Measurements from ENCODE around the gene RCAN1. TPM values are rescaled to one million over a fixed set of nuclear protein-coding genes. Genes with fewer than 3 reads are reported as not detected.

The RCAN1 gene
- total RNA-seq, 6 donors from 2014 or later: 24.7 to 36.2 (median 29.4) TPM

GRCh38 chr21:34612557-34612956 lies 2.4 kb downstream of the RCAN1 start:
- TF ChIP-seq POLR2AphosphoS5 (IDR thresholded peaks at IDR 0.05) (no peak), EP300 (IDR thresholded peaks at IDR 0.05) (no peak), CTCF (IDR thresholded peaks at IDR 0.05) (no peak), POLR2A (IDR thresholded peaks at IDR 0.05) (no peak)
- ATAC-seq (ENCODE audit: low FRiP score in 2 of 2): no peak
- H3K9me3 ChIP-seq: no peaks in the 10 kb centered on the region
- peaks cover 16 to 30% (median 20%) of the 10 kb centered on the region in 4 donors for H3K4me1 ChIP-seq
- 77 to 82% methylated on average over 2 of the region's 2 CpGs for WGBS, 2 donors
- no peak for DNase-seq
- no peak overlapping the region for H3K27ac ChIP-seq
- H3K4me3 ChIP-seq: no peak overlapping the region
- no peaks in the 10 kb centered on the region for H3K27me3 ChIP-seq
- H3K36me3 ChIP-seq: no peaks in the 10 kb centered on the region

DNA sequence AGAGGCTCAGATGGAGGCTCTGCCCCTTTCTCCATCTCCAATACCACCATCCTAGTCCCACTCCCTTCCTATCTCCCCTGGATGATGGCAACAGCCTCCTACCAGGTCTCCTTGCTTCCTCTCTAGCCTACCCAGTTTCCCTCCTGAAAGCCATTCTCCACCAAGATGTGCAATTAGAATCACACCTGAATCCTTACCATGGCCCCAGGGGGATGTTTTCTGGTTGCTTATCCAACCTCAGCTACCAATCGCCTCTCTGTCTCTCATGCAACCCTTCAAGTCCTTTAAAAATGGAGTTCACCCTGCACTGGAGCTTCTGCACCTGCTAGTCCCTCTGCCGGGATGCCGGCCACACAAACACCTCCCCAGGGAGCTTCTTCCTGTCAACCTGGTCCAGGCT lies 2.9 kb downstream of the RCAN1 start:
- no peak for ATAC-seq (ENCODE audit: low FRiP score in 2 of 2)
- TF ChIP-seq CTCF (IDR thresholded peaks at IDR 0.05) (no peak), POLR2A (IDR thresholded peaks at IDR 0.05) (no peak), EP300 (IDR thresholded peaks at IDR 0.05) (no peak), POLR2AphosphoS5 (IDR thresholded peaks at IDR 0.05) (no peak)
- WGBS, 2 donors: 88 to 94% methylated on average over 3 of the region's 3 CpGs

GRCh38 chr21:34611528-34611927 lies 3.4 kb downstream of the RCAN1 start:
- ATAC-seq (ENCODE audit: low FRiP score in 2 of 2): no peak
- WGBS, 2 donors: 90 to 100% methylated on average over 3 of the region's 3 CpGs
- Histone ChIP-seq H3K27ac (no peak overlapping the region), H3K9me3 (no peaks in the 10 kb centered on the region), H3K36me3 (no peaks in the 10 kb centered on the region), H3K4me3 (no peak overlapping the region), H3K4me1 (peaks cover 16 to 30% (median 20%) of the 10 kb centered on the region in 4 donors), H3K27me3 (no peaks in the 10 kb centered on the region)
- no peak for DNase-seq
- no peak for TF ChIP-seq POLR2A (IDR thresholded peaks at IDR 0.05)
- TF ChIP-seq EP300 (IDR thresholded peaks at IDR 0.05): no peak
- no peak for TF ChIP-seq CTCF (IDR thresholded peaks at IDR 0.05)
- TF ChIP-seq POLR2AphosphoS5 (IDR thresholded peaks at IDR 0.05): no peak

More for the DNA sequence above, 2.9 kb downstream of the RCAN1 start:
- Histone ChIP-seq H3K27ac (no peak overlapping the region), H3K36me3 (no peaks in the 10 kb centered on the region), H3K4me3 (no peak overlapping the region), H3K4me1 (peaks cover 16 to 30% (median 20%) of the 10 kb centered on the region in 4 donors), H3K27me3 (no peaks in the 10 kb centered on the region), H3K9me3 (no peaks in the 10 kb centered on the region)
- no peak for DNase-seq

DNA sequence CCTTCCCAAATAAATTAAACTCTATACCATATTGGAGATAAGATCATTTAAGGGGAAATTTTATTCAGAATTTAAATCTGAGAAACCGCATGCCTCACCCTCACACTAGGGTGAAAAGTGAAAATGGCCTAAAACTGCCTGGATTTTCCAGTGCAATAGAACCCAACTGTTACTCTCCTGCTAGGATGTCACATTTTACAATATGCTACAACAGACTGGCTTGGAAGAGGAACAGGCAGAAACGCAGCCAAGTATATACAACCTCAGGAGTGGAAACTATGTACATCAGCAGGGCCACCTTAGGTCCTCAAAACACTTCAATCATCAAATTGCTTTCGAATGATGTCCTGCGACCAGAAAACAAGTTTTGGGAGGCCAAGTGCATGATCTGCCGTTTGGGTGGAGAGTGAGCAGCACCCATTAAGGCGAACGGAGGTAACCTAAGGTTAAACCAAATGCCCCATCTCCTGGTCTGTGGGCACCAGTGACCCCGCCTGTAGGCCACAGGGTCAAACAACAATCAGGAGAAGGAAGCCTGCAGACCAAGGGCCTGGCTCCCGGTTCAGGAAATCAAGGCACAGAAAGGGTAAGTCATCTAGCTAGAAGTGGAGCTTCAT lies 4.9 kb downstream of the RCAN1 start:
- Histone ChIP-seq H3K4me1 (peaks cover 14 to 26% (median 18%) of the 10 kb centered on the region in 4 donors), H3K27ac (no peak overlapping the region), H3K4me3 (no peak overlapping the region), H3K36me3 (no peaks in the 10 kb centered on the region), H3K27me3 (no peaks in the 10 kb centered on the region), H3K9me3 (no peaks in the 10 kb centered on the region)
- TF ChIP-seq EP300 (IDR thresholded peaks at IDR 0.05): no peak
- no peak for TF ChIP-seq POLR2AphosphoS5 (IDR thresholded peaks at IDR 0.05)
- no peak for TF ChIP-seq CTCF (IDR thresholded peaks at IDR 0.05)
- no peak for TF ChIP-seq POLR2A (IDR thresholded peaks at IDR 0.05)
- DNase-seq (no peak), ATAC-seq (ENCODE audit: low FRiP score in 2 of 2) (no peak)
- WGBS, 2 donors: 78 to 84% methylated on average over 9 of the region's 9 CpGs
